Upper lobe of right lung (tissue), 1 donor: Measurements from ENCODE around the gene PRDX3. TPM values are rescaled to one million over a fixed set of nuclear protein-coding genes. Genes with fewer than 3 reads are reported as not detected.

Experiments
- ATAC-seq: fragments of 200-7000 bp; cut with Tn5 transposase; one replicate; pipeline ENCODE4 v1.9.1; 2020; ENCODE audit warnings: mild to moderate bottlenecking, moderate library complexity
- DNase-seq: peaks from one replicate; pipeline ENCODE4 v3.0.0-alpha.2; 2020
- H3K27ac ChIP-seq: fragments of 200-600 bp; one replicate; pipeline ENCODE4 v1.8.0; 2022
- H3K27me3 ChIP-seq: fragments of 200-600 bp; one replicate; pipeline ENCODE4 v1.8.0; 2022; ENCODE audit warnings: mild to moderate bottlenecking
- H3K36me3 ChIP-seq: fragments of 200-600 bp; one replicate; pipeline ENCODE4 v1.8.0; 2022
- H3K4me1 ChIP-seq: fragments of 200-600 bp; one replicate; pipeline ENCODE4 v1.8.0; 2022
- H3K4me3 ChIP-seq: fragments of 200-600 bp; one replicate; pipeline ENCODE4 v1.8.0; 2022; ENCODE audit warnings: mild to moderate bottlenecking
- H3K9me3 ChIP-seq: fragments of 200-600 bp; one replicate; pipeline ENCODE4 v1.8.0; 2022
- intact Hi-C: fragments of 100-400 bp; cut with DNase I; formaldehyde crosslinking; loops from one replicate; pipeline ENCODE4 v1.11.0; 2022
- total RNA-seq: library from RNA; stranded (reverse); fragmentation: NEBNext Ultra II Directional; extraction: Animal tissue kit (Norgen Biotek cat#: 25700); gene quantifications from one replicate; pipeline ENCODE4 v1.2.1, GENCODE V29; 2021
- TF ChIP-seq, protein P1 (sequence below): fragments of 200-600 bp; IDR thresholded peaks from one replicate; pipeline ENCODE4 v1.8.0; 2022; ENCODE audit warnings: antibody characterized with exemption
- donor health status: DM: no; HTN: yes; CAD: no; lungs with severe emphysema.

Gene PRDX3
- total RNA-seq, 1 donor from 2014 or later: 76.7 TPM

DNA sequence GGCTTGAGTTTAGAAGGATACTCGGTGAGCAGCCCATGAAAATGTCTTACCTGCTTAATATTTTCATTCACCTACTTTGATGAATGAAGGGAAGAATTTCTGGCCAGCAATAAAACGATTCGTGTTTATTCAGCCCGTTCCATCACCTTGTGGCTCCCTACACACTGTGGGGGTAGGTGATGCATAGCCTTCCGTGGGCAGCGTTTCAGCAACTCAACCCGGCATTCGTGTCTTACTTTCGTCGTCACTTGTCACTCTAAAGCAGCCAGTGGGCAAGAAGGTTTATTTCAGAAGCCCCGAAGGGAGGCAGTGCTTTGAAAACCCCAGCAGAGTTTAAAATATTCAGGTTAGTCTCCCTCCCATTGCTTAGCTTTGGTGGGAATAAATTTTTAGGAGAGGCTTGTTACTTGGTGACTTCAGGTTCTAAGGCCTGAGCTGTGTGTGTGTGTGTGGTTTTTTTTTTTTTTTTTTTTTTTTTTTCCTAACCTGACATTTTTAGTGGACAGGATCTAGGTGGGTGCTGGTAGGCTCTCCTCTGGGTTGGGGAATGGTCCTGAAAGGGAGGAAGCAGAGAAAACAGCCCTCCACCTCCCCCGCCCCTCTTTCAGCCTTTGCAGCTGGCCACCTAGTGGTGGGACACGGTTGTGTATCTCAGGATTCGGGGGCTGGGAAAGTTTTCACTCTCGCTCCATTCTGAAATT lies 30.6 kb upstream of the PRDX3 start:
- Histone ChIP-seq H3K27ac (peak overlapping the region; percentile 84), H3K9me3 (no peaks in the 10 kb centered on the region), H3K27me3 (no peaks in the 10 kb centered on the region), H3K4me1 (peaks cover 49% of the 10 kb centered on the region), H3K4me3 (peak overlapping the region; percentile 87), H3K36me3 (no peaks in the 10 kb centered on the region)
- ATAC-seq (peak; percentile 7), DNase-seq (peak; percentile 69)
- intact Hi-C loops: no loop called here
- TF ChIP-seq, protein P1, sequence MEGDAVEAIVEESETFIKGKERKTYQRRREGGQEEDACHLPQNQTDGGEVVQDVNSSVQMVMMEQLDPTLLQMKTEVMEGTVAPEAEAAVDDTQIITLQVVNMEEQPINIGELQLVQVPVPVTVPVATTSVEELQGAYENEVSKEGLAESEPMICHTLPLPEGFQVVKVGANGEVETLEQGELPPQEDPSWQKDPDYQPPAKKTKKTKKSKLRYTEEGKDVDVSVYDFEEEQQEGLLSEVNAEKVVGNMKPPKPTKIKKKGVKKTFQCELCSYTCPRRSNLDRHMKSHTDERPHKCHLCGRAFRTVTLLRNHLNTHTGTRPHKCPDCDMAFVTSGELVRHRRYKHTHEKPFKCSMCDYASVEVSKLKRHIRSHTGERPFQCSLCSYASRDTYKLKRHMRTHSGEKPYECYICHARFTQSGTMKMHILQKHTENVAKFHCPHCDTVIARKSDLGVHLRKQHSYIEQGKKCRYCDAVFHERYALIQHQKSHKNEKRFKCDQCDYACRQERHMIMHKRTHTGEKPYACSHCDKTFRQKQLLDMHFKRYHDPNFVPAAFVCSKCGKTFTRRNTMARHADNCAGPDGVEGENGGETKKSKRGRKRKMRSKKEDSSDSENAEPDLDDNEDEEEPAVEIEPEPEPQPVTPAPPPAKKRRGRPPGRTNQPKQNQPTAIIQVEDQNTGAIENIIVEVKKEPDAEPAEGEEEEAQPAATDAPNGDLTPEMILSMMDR: peak; percentile 81

DNA sequence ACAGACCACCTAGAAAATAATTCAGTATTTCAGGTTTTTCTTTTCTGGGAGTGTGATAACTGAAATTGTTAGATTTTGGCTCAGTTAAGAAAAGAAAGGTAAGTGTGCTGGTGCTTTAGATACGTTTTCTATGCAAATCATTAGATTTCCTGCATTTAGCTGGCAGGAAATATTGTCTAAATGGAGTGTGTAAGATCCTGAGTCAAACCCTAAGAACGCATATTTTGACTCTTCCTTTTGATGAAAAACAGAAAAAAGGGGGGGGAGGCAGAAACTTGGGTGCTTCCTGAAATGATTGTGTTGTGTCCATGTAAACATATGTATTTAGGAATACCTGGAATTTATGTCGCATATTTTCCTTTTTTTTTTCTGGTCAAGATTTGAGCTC lies 29.9 kb upstream of the PRDX3 start:
- Histone ChIP-seq H3K9me3 (no peaks in the 10 kb centered on the region), H3K27ac (peak overlapping the region; percentile 84), H3K36me3 (no peaks in the 10 kb centered on the region), H3K4me3 (peak overlapping the region; percentile 87), H3K4me1 (peaks cover 43% of the 10 kb centered on the region), H3K27me3 (no peaks in the 10 kb centered on the region)
- DNase-seq: no peak
- intact Hi-C loops: no loop called here
- ATAC-seq: no peak
- TF ChIP-seq, protein P1: no peak

DNA sequence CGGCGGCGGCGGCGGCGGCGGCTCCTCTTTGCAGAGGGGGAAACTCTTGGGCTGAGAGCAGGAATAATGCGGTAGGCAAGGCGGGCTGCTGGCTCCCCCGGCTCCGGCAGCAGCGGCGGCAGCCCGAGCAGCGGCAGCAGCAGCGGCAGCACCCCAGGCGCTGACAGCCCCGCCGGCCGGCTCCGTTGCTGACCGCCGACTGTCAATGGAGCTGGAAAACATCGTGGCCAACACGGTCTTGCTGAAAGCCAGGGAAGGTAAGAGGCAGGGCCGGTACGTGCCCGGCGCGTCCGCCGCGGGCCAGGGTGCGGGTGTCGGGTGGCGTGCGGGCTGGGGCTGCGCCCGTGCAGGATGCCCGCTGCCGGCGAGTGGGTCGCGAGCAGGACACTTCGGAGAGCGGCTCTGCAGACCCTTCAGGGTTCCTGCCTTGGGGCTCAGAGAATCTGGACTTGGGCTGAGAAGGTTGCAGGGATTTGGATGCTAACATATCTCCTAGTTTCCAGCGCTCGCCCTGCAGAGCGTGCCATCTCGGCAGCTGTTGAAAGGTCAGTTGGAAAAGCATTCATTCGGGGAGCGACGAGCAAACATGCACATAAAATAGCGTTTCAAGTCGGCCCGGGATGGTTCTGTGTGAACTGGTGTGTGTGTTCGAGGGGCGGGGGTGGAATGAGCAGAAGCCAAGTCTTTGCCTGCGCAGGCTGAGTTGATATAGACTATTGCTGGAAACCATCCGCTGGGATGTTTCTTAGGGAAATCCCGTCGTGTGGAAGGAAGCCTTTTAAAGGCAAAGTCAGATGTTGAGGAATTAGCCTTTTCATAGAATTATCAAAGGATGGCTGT lies 29.3 kb upstream of the PRDX3 start:
- peak; percentile 75 for DNase-seq
- H3K27me3 ChIP-seq: no peaks in the 10 kb centered on the region
- H3K27ac ChIP-seq: peak overlapping the region; percentile 84
- H3K36me3 ChIP-seq: no peaks in the 10 kb centered on the region
- TF ChIP-seq, protein P1: no peak
- H3K4me1 ChIP-seq: peaks cover 38% of the 10 kb centered on the region
- intact Hi-C loops: no loop called here
- no peaks in the 10 kb centered on the region for H3K9me3 ChIP-seq
- peak; percentile 4 for ATAC-seq
- H3K4me3 ChIP-seq: peak overlapping the region; percentile 87

DNA sequence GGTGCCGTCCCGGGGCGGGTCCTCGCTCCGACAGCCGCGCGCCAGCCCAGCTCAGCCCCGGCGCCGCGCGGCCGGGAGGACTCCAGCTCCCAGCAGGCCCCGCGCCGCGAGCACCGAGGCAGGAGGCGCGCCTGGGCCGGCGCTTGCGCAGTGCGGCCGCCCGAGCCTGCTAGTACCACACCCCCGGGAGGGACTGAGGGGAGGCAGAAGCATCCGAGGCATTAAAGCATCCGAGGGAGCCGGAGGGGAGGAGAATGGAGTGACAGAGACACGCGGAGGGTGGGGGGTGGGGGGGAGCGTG lies 28.7 kb upstream of the PRDX3 start, which contains the start of gene GRK5:
Gene GRK5, plus strand, starts transcription at position 206 of the 301 bp plus-strand sequence. CDS start 347 bp downstream, outside the sequence.
- H3K27ac ChIP-seq: peak within 1 kb of the TSS; percentile 91
- peak; percentile 96 for ATAC-seq
- peaks cover 32% of the 10 kb centered on the region for H3K4me1 ChIP-seq

DNA sequence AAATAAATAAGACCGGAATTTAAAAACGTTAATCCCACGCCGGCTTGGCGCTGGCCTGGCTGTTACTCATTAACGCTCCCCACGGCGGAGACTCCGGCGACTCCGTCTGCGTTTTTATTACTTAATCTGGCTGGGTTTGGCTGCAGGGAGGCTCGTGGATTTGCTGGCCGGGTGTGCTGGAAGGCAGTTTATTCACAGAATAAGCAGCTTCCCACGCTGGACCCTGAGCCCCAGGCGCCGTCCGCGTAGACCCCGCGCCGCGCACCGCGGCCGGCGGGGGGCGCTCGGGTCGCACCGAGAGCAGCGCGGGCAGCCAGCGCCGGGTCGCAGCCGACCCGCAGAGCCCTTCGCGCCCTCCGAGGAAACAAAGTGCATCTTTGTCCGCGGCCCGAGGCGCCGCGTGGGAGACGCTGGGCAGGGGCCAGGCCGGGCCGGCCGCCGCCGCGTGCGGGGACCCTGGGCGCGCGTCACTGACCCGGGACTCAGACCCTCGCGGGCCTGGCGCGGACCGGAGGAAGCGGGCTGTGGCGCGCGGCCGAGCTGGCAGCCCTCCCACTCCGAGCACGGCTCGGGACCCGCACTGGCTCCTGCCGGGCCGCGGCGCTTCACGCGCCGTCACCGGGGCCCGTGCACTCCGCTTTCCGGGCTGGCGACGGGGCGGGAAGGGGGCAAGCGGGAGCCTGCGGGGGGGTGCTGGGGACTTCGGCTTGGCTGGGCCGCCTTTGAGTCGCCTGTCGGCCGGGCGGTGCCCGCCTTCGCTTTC lies 28.2 kb upstream of the PRDX3 start:
- Histone ChIP-seq H3K27ac (peak overlapping the region; percentile 91), H3K9me3 (no peaks in the 10 kb centered on the region), H3K36me3 (no peaks in the 10 kb centered on the region), H3K4me3 (peak overlapping the region; percentile 87), H3K27me3 (no peaks in the 10 kb centered on the region), H3K4me1 (peaks cover 27% of the 10 kb centered on the region)
- ATAC-seq (peak; percentile 81), DNase-seq (peak; percentile 88)
- TF ChIP-seq, protein P1: peak; percentile 67
- intact Hi-C loops: no loop called here

More for the DNA sequence above, 28.7 kb upstream of the PRDX3 start, which contains the start of gene GRK5:
- no peaks in the 10 kb centered on the region for H3K27me3 ChIP-seq
- peak within 1 kb of the TSS; percentile 87 for H3K4me3 ChIP-seq
- intact Hi-C loops: no loop called here
- no peaks in the 10 kb centered on the region for H3K36me3 ChIP-seq
- no peaks in the 10 kb centered on the region for H3K9me3 ChIP-seq
- DNase-seq: peak; percentile 97
- TF ChIP-seq, protein P1: no peak
